Heart right ventricle (tissue), 16 donors: ENCODE measurements around the gene DNAH8. TPM values are rescaled to one million over a fixed set of nuclear protein-coding genes. Genes with fewer than 3 reads are reported as not detected.

Source experiments
- ATAC-seq, 8 donors: fragments of 200-7000 bp; cut with Tn5 transposase; one replicate each; pipeline ENCODE4 v1.9.1; 2020; ENCODE audit warnings: mild to moderate bottlenecking in 8 of 8, moderate library complexity in 8 of 8, moderate number of reproducible peaks in 1 of 8
- DNase-seq, 2 donors: peaks; one replicate each; pipeline ENCODE4 v3.0.0-alpha.2; 2020
- H3K27ac ChIP-seq, 10 donors: fragments of 200-600 bp; sonication (generic) in 2 of 10; one replicate each; pipeline versions ENCODE4 v1.5.0 to v1.8.0; 2020 to 2022; ENCODE audit warnings: mild to moderate bottlenecking in 3 of 10
- H3K27me3 ChIP-seq, 7 donors: fragments of 200-600 bp; one replicate each; pipeline ENCODE4 v1.8.0; 2021 to 2022; ENCODE audit warnings: mild to moderate bottlenecking in 2 of 7
- H3K36me3 ChIP-seq, 9 donors: fragments of 200-600 bp; sonication (generic) in 1 of 9; one replicate each; pipeline versions ENCODE4 v1.5.0 to v1.8.0; 2020 to 2022; ENCODE audit warnings: mild to moderate bottlenecking in 2 of 9
- H3K4me1 ChIP-seq, 9 donors: fragments of 200-600 bp; sonication (generic) in 1 of 9; one replicate each; pipeline versions ENCODE4 v1.5.0 to v1.8.0; 2020 to 2022; ENCODE audit warnings: mild to moderate bottlenecking in 4 of 9
- H3K4me3 ChIP-seq, 10 donors: fragments of 200-600 bp; sonication (generic) in 2 of 10; one replicate each; pipeline versions ENCODE4 v1.5.0 to v1.8.0; 2020 to 2022; ENCODE audit warnings: mild to moderate bottlenecking in 7 of 10, moderate library complexity in 2 of 10
- H3K9me3 ChIP-seq, 11 donors: fragments of 200-600 bp in 10 of 11; sonication (generic) in 2 of 11; one replicate each; pipeline versions ENCODE4 v1.5.0 to v1.8.0; 2013 to 2022; ENCODE audit warnings: mild to moderate bottlenecking in 2 of 11, control low read depth in 1 of 11, moderate library complexity in 1 of 11
- CTCF ChIP-seq, 9 donors: fragments of 200-600 bp; sonication (generic) in 2 of 9; IDR thresholded peaks; one replicate each; pipeline versions ENCODE4 v1.5.0 to v1.8.0; 2021 to 2022; ENCODE audit warnings: antibody characterized with exemption in 9 of 9, mild to moderate bottlenecking in 5 of 9, moderate library complexity in 1 of 9
- WGBS, 2 donors: extraction: QIAGEN DNeasy Blood & Tissue Kit; methylation state at CpG; one replicate each; pipeline ENCODE4 v1.1.7; 2013; ENCODE audit warnings: inconsistent platforms in 1 of 2; 5-methylcytosine and 5-hydroxymethylcytosine counted together
- intact Hi-C, 10 donors: fragments of 100-400 bp; cut with DNase I; formaldehyde crosslinking; loops; one replicate each; pipeline versions ENCODE4 v1.11.1 to v1.14.2; 2022
- polyA plus RNA-seq, 2 donors: library from polyadenylated mRNA; stranded (reverse); fragments of 200-250 nt; gene quantifications; one replicate each; pipeline ENCODE4 v1.2.3, GENCODE V29; 2013
- total RNA-seq, 10 donors: library from RNA; stranded (reverse); fragmentation: NEBNext Ultra II Directional in 3 of 10; extraction: Animal tissue kit (Norgen Biotek cat#: 25700) in 3 of 10; gene quantifications; one replicate each; pipeline versions ENCODE4 v1.2.1 to v1.2.4, GENCODE V29; 2021 to 2023
- donor health status: Arrhythmogenic right ventricular cardiomyopathy.
- donor health status: ischemic (EF 13 %, LVEDD 7.1; RV severe dilation, severe dysfunction).
- donor health status: healthy with polysubstance abuse.
- donor health status: DM: no; HTN: yes; CAD: no.
- donor health status: DM: no; HTN: no; CAD: no.
- donor health status: ischemic (EF 25% LVEDD 6.9; RV normal size, moderate dysfunction).
- donor health status: ischemic (EF 25% LVEDD 5.7; RV mildly dilated, moderate dysfunction).
- donor health status: healthy.
- donor health status: DM: yes; HTN: yes; CAD: no.
- donor health status: Ischemic cardiomyopathy.
- donor health status: ischemic (EF 35%, LVEDD 5.7; RV mildly dilated, moderate dysfunction).
- donor health status: nonischemic (EF 11% LVEDD 7.7; RV severe dilation, severe dysfunction).
- donor health status: DM: yes; HTN: yes; CAD: no.
- donor health status: PGD.
- donor health status: ischemic (EF 29% LVEDD 5.4; RV normal size, mild dysfunction).
- donor health status: nonischemic (EF 23%, LVEDD 6.1; RV moderate dilation, normal function).

DNAH8 gene
- total and polyA plus RNA-seq, 12 donors, result 0.02 to 0.09 (median 0.03) TPM; not detected in 8

- ATAC-seq (no peak), DNase-seq (no peak)
- no peak overlapping the region for H3K4me3 ChIP-seq
- H3K4me1 ChIP-seq, result no peaks in the 10 kb centered on the region
- no peak for TF ChIP-seq CTCF (IDR thresholded peaks at IDR 0.05)
- H3K9me3 ChIP-seq, result no peaks in the 10 kb centered on the region
- WGBS, 2 donors, result 67% methylated on average over 2 of the region's 2 CpGs
- no peaks in the 10 kb centered on the region for H3K36me3 ChIP-seq
- H3K27ac ChIP-seq, result no peak overlapping the region
- H3K27me3 ChIP-seq, result peaks cover 0 to 49% (median 18%) of the 10 kb centered on the region in 7 donors
- intact Hi-C loops, result no loop called here
These were observed 67.5 kb downstream of the DNAH8 start for GRCh38 chr6:38782616-38783015.

GRCh38 chr6:38783443-38784228 is 68.5 kb downstream of the DNAH8 start:
- no peak for TF ChIP-seq CTCF (IDR thresholded peaks at IDR 0.05)
- ATAC-seq, result no peak
- H3K27me3 ChIP-seq, result peaks cover 0 to 41% (median 15%) of the 10 kb centered on the region in 7 donors
- H3K4me1 ChIP-seq, result no peaks in the 10 kb centered on the region
- 45 to 49% methylated on average over 11 of the region's 11 CpGs for WGBS, 2 donors
- DNase-seq, result no peak
- no peaks in the 10 kb centered on the region for H3K36me3 ChIP-seq
- H3K4me3 ChIP-seq, result no peak overlapping the region
- intact Hi-C loops, result no loop called here
- H3K9me3 ChIP-seq, result no peaks in the 10 kb centered on the region
- no peak overlapping the region for H3K27ac ChIP-seq

- H3K27me3 ChIP-seq, result peaks cover 0 to 31% (median 11%) of the 10 kb centered on the region in 7 donors
- no peaks in the 10 kb centered on the region for H3K4me1 ChIP-seq
- H3K36me3 ChIP-seq, result no peaks in the 10 kb centered on the region
- intact Hi-C loops, result no loop called here
- H3K27ac ChIP-seq, result no peak overlapping the region
- DNase-seq, result no peak
- no peak for ATAC-seq
- no peak overlapping the region for H3K4me3 ChIP-seq
- 61 to 80% methylated on average over 2 of the region's 2 CpGs for WGBS, 2 donors
- TF ChIP-seq CTCF (IDR thresholded peaks at IDR 0.05), result no peak
- no peaks in the 10 kb centered on the region for H3K9me3 ChIP-seq
These were observed 69.6 kb downstream of the DNAH8 start for GRCh38 chr6:38784506-38785235.

GRCh38 chr6:38786486-38786885 is 71.4 kb downstream of the DNAH8 start:
- H3K9me3 ChIP-seq, result no peaks in the 10 kb centered on the region
- ATAC-seq, result no peak
- TF ChIP-seq CTCF (IDR thresholded peaks at IDR 0.05), result no peak
- 79 to 81% methylated on average over 5 of the region's 5 CpGs for WGBS, 2 donors
- H3K27ac ChIP-seq, result no peak overlapping the region
- no peaks in the 10 kb centered on the region for H3K36me3 ChIP-seq
- peaks cover 0 to 33% (median 11%) of the 10 kb centered on the region in 7 donors for H3K27me3 ChIP-seq
- intact Hi-C loops, result no loop called here
- H3K4me3 ChIP-seq, result no peak overlapping the region
- H3K4me1 ChIP-seq, result no peaks in the 10 kb centered on the region
- DNase-seq, result no peak
